Upper lobe of right lung (tissue), 1 donor: ENCODE results near the gene VGLL4. TPM values are rescaled to one million over a fixed set of nuclear protein-coding genes. Genes with fewer than 3 reads are reported as not detected.

ENCODE experiments used
- ATAC-seq: fragments of 200-7000 bp; cut with Tn5 transposase; one replicate; pipeline ENCODE4 v1.9.1; 2020; ENCODE audit warnings: mild to moderate bottlenecking, moderate library complexity
- DNase-seq: peaks from one replicate; pipeline ENCODE4 v3.0.0-alpha.2; 2020
- H3K27ac ChIP-seq: fragments of 200-600 bp; one replicate; pipeline ENCODE4 v1.8.0; 2022
- H3K27me3 ChIP-seq: fragments of 200-600 bp; one replicate; pipeline ENCODE4 v1.8.0; 2022; ENCODE audit warnings: mild to moderate bottlenecking
- H3K36me3 ChIP-seq: fragments of 200-600 bp; one replicate; pipeline ENCODE4 v1.8.0; 2022
- H3K4me1 ChIP-seq: fragments of 200-600 bp; one replicate; pipeline ENCODE4 v1.8.0; 2022
- H3K4me3 ChIP-seq: fragments of 200-600 bp; one replicate; pipeline ENCODE4 v1.8.0; 2022; ENCODE audit warnings: mild to moderate bottlenecking
- H3K9me3 ChIP-seq: fragments of 200-600 bp; one replicate; pipeline ENCODE4 v1.8.0; 2022
- intact Hi-C: fragments of 100-400 bp; cut with DNase I; formaldehyde crosslinking; loops from one replicate; pipeline ENCODE4 v1.11.0; 2022
- total RNA-seq: library from RNA; stranded (reverse); fragmentation: NEBNext Ultra II Directional; extraction: Animal tissue kit (Norgen Biotek cat#: 25700); gene quantifications from one replicate; pipeline ENCODE4 v1.2.1, GENCODE V29; 2021
- TF ChIP-seq, protein P1 (sequence below): fragments of 200-600 bp; IDR thresholded peaks from one replicate; pipeline ENCODE4 v1.8.0; 2022; ENCODE audit warnings: antibody characterized with exemption
- donor health status: DM: no; HTN: yes; CAD: no; lungs with severe emphysema.

Gene VGLL4
- total RNA-seq, 1 donor from 2014 or later: 57.5 TPM

DNA sequence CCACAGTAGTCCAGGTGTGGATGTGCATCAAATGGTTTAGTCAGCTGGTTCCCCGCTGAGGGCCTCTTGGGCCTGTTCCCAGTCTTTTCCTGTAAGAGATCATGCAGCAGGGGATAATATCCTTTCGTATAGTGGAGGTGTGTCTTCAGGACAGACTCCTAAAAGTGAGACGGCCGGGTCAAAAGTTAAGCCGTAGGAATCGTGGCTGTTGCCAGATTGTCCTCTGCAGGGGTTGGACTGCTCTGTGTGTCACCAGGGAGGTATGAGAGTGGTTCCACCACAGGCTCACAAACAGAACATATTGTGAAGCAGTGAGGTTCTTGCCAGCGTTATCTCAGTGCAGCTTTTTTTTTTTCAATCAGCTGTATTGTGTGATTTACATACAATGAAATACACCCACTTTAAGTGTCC lies 95.0 kb downstream of the VGLL4 start:
- H3K27ac ChIP-seq: no peak overlapping the region
- H3K4me1 ChIP-seq: peaks cover 18% of the 10 kb centered on the region
- no peaks in the 10 kb centered on the region for H3K36me3 ChIP-seq
- H3K4me3 ChIP-seq: no peak overlapping the region
- TF ChIP-seq, protein P1, sequence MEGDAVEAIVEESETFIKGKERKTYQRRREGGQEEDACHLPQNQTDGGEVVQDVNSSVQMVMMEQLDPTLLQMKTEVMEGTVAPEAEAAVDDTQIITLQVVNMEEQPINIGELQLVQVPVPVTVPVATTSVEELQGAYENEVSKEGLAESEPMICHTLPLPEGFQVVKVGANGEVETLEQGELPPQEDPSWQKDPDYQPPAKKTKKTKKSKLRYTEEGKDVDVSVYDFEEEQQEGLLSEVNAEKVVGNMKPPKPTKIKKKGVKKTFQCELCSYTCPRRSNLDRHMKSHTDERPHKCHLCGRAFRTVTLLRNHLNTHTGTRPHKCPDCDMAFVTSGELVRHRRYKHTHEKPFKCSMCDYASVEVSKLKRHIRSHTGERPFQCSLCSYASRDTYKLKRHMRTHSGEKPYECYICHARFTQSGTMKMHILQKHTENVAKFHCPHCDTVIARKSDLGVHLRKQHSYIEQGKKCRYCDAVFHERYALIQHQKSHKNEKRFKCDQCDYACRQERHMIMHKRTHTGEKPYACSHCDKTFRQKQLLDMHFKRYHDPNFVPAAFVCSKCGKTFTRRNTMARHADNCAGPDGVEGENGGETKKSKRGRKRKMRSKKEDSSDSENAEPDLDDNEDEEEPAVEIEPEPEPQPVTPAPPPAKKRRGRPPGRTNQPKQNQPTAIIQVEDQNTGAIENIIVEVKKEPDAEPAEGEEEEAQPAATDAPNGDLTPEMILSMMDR: no peak
- ATAC-seq (peak; percentile 9), DNase-seq (no peak)
- H3K9me3 ChIP-seq: no peaks in the 10 kb centered on the region
- intact Hi-C loops: no loop called here
- H3K27me3 ChIP-seq: no peaks in the 10 kb centered on the region

DNA sequence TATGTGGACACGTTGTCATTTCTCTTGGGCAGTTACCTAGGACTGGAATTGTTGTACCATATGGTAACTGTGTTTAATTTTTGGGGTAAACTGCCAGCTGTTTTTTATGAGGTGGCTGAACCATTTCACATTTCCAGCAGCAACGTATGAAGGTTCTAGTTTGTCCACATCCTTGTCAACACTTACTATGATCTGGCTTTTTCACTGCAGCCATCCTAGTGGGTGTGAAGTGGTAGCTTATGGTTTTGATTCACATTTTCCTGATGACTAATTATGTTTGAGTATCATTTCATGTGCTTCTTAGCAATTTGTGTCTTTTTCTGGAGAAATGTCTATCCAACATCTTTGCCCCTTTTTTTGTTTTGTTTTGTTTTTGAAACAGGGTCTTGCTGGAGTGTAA lies 96.2 kb downstream of the VGLL4 start:
- no peak for DNase-seq
- Histone ChIP-seq H3K27me3 (no peaks in the 10 kb centered on the region), H3K27ac (no peak overlapping the region), H3K36me3 (no peaks in the 10 kb centered on the region), H3K4me1 (peaks cover 8% of the 10 kb centered on the region), H3K9me3 (no peaks in the 10 kb centered on the region), H3K4me3 (no peak overlapping the region)
- ATAC-seq: no peak
- intact Hi-C loops: no loop called here
- TF ChIP-seq, protein P1: no peak

DNA sequence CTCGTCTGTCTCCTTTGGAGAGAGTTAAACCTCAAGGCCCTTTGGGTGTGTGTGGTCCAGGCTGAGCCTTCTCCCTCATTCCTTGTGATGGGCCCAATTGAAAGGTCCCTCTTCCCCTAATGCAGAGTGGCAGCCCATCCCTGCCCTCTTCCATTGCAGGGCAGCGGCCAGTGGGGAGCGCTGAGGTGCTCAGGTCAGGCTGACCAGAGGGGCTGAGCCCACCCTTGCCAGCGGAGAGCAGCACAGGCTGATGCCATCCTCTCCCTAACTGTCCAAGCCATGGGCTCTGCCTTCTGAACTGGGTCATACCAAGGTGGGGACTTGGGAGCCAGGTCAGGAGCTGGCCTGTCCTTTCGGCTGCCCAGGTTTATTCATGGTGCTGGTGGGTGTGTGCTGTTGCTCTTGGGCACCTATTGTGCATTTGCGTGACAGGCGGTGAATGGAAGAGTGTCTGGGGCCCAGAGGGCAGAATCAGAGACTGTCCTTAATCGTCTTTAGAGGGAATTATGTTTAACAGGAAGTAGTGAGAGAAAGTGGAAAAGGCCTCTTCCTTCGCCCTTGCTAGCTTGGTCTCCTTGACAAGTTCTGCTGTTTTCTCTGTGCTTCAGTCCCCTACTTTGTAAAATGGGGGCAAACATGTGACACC lies 96.9 kb downstream of the VGLL4 start:
- Histone ChIP-seq H3K27me3 (no peaks in the 10 kb centered on the region), H3K9me3 (no peaks in the 10 kb centered on the region), H3K27ac (no peak overlapping the region), H3K4me3 (no peak overlapping the region), H3K4me1 (peaks cover 8% of the 10 kb centered on the region), H3K36me3 (no peaks in the 10 kb centered on the region)
- intact Hi-C loops: no loop called here
- no peak for DNase-seq
- ATAC-seq: no peak
- TF ChIP-seq, protein P1: no peak

DNA sequence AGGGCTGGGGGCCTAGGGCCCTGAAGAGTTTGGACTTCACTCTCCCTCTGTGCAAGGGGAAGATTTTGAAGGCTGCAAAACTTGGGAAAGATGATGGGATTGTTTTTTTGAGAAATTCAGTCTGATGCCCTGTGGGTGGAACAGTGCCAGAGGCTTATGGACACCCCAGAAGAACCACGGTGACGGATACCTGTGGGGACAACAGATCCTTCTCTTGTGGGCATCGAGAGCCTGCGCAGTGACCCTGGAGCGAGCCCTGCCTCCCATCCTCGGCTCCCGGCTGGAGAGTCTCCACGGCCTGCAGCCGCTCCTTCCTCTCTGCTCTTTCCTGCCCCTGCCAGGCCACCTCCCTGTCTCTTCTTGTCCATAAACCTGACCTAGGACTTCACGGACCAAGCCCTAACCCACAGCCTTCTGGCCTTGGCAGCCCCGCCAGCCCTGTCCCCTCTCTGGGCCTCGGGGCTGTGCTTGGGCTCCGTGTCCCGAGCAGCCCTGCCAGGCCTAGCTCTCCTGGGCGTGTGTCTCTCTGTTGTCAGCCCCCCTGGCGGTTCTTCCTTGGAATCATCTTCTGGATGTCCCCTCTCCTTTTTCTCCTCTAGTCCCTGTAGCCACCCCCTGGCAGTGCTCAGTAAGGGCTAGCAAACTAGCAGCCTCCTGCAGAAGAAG lies 98.4 kb downstream of the VGLL4 start:
- H3K27ac ChIP-seq: peak overlapping the region; percentile 32
- peak; percentile 15 for ATAC-seq
- H3K27me3 ChIP-seq: no peaks in the 10 kb centered on the region
- intact Hi-C loops: no loop called here
- H3K4me1 ChIP-seq: peaks cover 8% of the 10 kb centered on the region
- H3K9me3 ChIP-seq: no peaks in the 10 kb centered on the region
- TF ChIP-seq, protein P1: no peak
- H3K36me3 ChIP-seq: no peaks in the 10 kb centered on the region
- no peak overlapping the region for H3K4me3 ChIP-seq
- DNase-seq: no peak

DNA sequence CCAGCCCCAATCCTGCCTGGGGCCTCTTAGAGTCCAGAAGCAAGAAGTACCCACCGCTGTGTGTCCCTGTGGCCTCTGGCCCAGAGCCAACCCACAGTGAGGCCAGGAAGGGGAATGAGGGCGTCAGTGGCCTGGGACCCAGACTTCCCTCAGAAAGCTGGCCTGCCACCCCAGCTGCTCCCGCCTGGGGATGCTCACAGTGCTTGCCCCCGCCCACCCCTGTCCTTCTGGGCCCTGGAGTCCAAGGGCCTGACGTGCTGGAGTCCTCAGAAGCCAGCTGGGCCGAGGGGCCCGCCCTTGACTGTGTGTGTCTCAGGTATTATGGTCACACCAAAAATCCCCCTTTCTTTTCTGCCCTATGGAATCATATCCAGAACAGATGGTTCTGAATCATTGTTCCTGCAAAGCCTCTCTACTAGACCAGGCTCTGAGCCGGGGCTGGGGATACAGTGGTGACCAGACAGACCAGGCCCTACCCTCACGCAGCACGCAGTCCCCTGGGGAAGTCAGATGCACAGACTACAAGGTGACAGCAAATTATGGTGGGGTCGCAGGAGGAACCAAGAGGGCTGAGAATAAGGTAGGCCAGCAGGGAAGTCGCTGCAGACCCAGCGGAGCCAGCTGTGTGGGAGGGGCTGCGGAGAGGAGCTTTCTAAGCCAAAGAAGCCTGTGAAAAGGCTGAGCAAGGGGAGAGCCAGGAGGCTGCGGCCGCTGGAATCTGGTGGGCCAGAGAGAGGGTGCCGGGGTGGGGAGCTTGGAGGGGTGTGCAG lies 99.1 kb downstream of the VGLL4 start:
- Histone ChIP-seq H3K27ac (no peak overlapping the region), H3K9me3 (no peaks in the 10 kb centered on the region), H3K4me3 (no peak overlapping the region), H3K36me3 (no peaks in the 10 kb centered on the region), H3K27me3 (no peaks in the 10 kb centered on the region), H3K4me1 (peaks cover 8% of the 10 kb centered on the region)
- DNase-seq (no peak), ATAC-seq (peak; percentile 31)
- intact Hi-C loops: no loop called here
- TF ChIP-seq, protein P1: no peak
